ENCODE results near the gene RNF207.

DNA sequence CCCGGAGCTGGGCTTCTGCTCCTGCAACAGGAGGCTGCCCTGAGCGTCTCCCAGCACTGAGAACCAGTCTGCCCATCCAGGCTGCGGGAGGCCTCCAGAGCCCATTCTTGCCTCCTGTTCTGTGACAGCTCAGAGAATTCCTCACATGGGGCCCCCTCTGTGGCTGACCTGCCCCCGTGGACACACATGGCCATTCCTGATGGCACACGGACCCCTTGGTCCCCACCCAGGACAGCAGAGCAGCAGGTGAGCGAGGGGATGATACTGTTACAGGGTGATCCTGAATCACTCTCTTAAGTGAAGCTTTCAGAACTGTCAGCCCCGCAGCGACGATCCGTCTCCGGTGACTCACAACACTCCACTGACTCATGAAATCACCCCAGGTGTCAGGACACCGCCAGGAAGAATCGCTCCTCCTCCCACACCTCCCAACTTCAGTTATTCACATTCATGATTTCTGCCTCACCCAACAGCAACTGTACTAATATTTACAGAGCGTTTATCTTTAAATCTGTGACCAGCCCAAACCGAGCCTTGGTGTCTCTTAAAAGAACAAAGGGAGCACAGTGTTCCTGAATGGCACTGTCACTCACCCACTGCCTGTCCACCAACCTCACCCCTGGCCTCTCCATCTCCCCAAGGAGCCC lies 48.3 kb upstream of the RNF207 start:
- TF ChIP-seq, protein P1, sequence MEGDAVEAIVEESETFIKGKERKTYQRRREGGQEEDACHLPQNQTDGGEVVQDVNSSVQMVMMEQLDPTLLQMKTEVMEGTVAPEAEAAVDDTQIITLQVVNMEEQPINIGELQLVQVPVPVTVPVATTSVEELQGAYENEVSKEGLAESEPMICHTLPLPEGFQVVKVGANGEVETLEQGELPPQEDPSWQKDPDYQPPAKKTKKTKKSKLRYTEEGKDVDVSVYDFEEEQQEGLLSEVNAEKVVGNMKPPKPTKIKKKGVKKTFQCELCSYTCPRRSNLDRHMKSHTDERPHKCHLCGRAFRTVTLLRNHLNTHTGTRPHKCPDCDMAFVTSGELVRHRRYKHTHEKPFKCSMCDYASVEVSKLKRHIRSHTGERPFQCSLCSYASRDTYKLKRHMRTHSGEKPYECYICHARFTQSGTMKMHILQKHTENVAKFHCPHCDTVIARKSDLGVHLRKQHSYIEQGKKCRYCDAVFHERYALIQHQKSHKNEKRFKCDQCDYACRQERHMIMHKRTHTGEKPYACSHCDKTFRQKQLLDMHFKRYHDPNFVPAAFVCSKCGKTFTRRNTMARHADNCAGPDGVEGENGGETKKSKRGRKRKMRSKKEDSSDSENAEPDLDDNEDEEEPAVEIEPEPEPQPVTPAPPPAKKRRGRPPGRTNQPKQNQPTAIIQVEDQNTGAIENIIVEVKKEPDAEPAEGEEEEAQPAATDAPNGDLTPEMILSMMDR (conservative IDR thresholded peaks at IDR 0.05; ENCODE audit: low read depth, low read length): no peak
- TF ChIP-seq EZH2 (IDR thresholded peaks at IDR 0.05; ENCODE audit: borderline replicate concordance, low read depth, low read length, poor library complexity, severe bottlenecking): no peak
